K562 treated with DMSO at 1 percent for 48 hours (cell line): ENCODE results near the gene PIR. TPM values are rescaled to one million over a fixed set of nuclear protein-coding genes. Genes with fewer than 3 reads are reported as not detected.

Experiments
- total RNA-seq: library from RNA; unstranded; fragments of 300-600 nt; gene quantifications from 2 replicates; pipeline ENCODE4 v1.2.3, GENCODE V29; 2022; ENCODE audit warnings: low replicate concordance; ENCODE audit errors: extremely low read depth

The PIR gene
- total RNA-seq = not detected in 2 replicates

GRCh38 chrX:15493118-15493962, at the start of gene PIR:
Gene PIR (minus strand): TSS chrX:15493333. CDS start chrX:15491257, 2,076 bp downstream.

GRCh38 chrX:15500497-15500966, 7.4 kb upstream of the PIR start, which contains the start of gene BMX:
Gene BMX (plus strand): TSS chrX:15500807. CDS start chrX:15508354, 7,547 bp downstream.

GRCh38 chrX:15384304-15384703, 108.8 kb downstream of the PIR start, which contains the start of gene VEGFD:
Gene VEGFD (minus strand): TSS chrX:15384413. CDS start chrX:15383946, 467 bp downstream.

GRCh38 chrX:15335135-15336022, 157.8 kb downstream of the PIR start, which contains the start of gene PIGA:
Gene PIGA (minus strand): TSS chrX:15335523. CDS start chrX:15331930, 3,593 bp downstream.

Other genes with a start within 250 kb of the PIR start
- gene ASB9, start 223.2 kb downstream of the PIR start, total RNA-seq = not detected in 2 replicates
- not detected in 2 replicates for gene ASB11, start 177.7 kb downstream of the PIR start, total RNA-seq
- not detected in 2 replicates for gene PIGA, start 157.8 kb downstream of the PIR start, total RNA-seq
- not detected in 2 replicates for gene VEGFD, start 108.9 kb downstream of the PIR start, total RNA-seq
- gene BMX, start 7.5 kb upstream of the PIR start, total RNA-seq = not detected in 2 replicates
- not detected in 2 replicates for gene ACE2, start 107.6 kb upstream of the PIR start, total RNA-seq
- not detected in 2 replicates for gene CLTRN, start 171.5 kb upstream of the PIR start, total RNA-seq
- gene CA5B, start 244.9 kb upstream of the PIR start, total RNA-seq = not detected in 2 replicates